Fibroblast of villous mesenchyme (primary cell): ENCODE data around the gene BTC. TPM values are rescaled to one million over a fixed set of nuclear protein-coding genes. Genes with fewer than 3 reads are reported as not detected.

Experiments
- DNase-seq: peaks from one replicate; pipeline ENCODE4 v3.0.0-alpha.2; 2010; ENCODE audit warnings: low read depth
- H3K4me3 ChIP-seq: 2 replicates; pipeline ENCODE4 v1.5.1; 2011; ENCODE audit warnings: low read depth, mild to moderate bottlenecking, low read length
- total RNA-seq: library from RNA; depleted of rRNA; stranded (reverse); fragments of >200 nt; gene quantifications from 2 replicates; pipeline ENCODE4 v1.2.3, GENCODE V29; 2012
- TF ChIP-seq, protein P1 (sequence below): IDR thresholded peaks from 2 replicates; pipeline ENCODE4 v1.5.1; 2012; ENCODE audit warnings: low read depth, mild to moderate bottlenecking, low read length; ENCODE audit not compliant: insufficient read depth

Gene BTC
- total RNA-seq, 1 donor, result 0.43 TPM

GRCh38 chr4:74751856-74752255 lies 42.5 kb downstream of the BTC start:
- no peak overlapping the region for H3K4me3 ChIP-seq
- no peak for DNase-seq
- TF ChIP-seq, protein P1, sequence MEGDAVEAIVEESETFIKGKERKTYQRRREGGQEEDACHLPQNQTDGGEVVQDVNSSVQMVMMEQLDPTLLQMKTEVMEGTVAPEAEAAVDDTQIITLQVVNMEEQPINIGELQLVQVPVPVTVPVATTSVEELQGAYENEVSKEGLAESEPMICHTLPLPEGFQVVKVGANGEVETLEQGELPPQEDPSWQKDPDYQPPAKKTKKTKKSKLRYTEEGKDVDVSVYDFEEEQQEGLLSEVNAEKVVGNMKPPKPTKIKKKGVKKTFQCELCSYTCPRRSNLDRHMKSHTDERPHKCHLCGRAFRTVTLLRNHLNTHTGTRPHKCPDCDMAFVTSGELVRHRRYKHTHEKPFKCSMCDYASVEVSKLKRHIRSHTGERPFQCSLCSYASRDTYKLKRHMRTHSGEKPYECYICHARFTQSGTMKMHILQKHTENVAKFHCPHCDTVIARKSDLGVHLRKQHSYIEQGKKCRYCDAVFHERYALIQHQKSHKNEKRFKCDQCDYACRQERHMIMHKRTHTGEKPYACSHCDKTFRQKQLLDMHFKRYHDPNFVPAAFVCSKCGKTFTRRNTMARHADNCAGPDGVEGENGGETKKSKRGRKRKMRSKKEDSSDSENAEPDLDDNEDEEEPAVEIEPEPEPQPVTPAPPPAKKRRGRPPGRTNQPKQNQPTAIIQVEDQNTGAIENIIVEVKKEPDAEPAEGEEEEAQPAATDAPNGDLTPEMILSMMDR, result no peak

GRCh38 chr4:74751247-74751646 lies 43.1 kb downstream of the BTC start:
- TF ChIP-seq, protein P1, result no peak
- DNase-seq, result no peak

GRCh38 chr4:74742185-74742584 lies 52.1 kb downstream of the BTC start:
- no peak for DNase-seq
- H3K4me3 ChIP-seq, result no peak overlapping the region
- TF ChIP-seq, protein P1, result no peak

More at GRCh38 chr4:74751247-74751646, 43.1 kb downstream of the BTC start:
- H3K4me3 ChIP-seq, result no peak overlapping the region

DNA sequence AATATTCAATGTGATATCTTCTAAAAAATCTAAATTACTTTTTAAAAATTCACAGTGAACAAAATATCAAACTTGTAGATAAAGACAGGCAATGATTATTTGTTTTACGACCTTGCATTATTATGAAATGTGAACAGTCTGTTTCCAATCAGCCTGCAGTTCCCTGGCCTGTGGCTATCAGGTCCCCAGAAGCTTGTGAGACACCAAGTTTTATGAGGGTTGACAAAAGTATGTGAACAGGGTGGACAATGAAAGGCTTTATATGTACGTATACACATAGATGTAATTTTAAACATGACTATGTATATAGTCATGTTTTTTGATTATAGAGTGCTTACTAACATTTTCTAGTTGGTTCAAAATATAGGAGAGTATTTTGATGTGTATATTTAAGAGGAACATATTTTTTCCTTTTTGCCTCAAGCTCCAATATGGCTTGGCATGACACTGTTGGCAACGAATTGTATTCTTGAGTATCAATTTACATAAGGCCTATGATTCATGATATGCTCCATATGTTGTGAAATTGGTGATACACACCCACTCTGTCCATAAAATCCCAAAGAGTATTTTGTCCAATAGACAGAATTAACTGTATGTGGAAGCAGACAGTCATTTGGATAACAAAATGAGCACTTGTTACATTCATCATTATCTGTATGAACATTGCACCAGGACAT lies 55.7 kb downstream of the BTC start:
- TF ChIP-seq, protein P1, result no peak
- DNase-seq, result peak; percentile 8

DNA sequence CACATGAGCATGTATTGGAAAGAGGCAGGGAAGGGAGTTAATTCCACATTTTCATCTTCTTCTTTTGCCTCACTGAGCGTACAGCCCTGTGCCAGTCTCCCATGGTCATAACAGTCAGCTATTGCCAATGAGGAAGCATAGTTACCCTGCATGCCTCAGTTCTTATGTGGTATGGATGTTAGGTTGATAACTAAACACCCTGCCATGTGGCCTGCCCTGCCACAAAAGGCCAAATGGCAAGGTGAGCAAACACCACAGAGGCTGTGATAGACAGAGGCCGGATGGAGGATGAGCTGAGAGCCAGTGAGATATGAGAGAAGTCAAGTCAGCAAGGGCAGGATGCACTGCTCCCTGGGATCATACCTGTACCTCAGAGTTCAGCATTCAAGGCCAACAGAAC lies 59.3 kb downstream of the BTC start:
- TF ChIP-seq, protein P1, result no peak
- no peak for DNase-seq

More for the DNA sequence above, 55.7 kb downstream of the BTC start:
- H3K4me3 ChIP-seq, result no peak overlapping the region

DNA sequence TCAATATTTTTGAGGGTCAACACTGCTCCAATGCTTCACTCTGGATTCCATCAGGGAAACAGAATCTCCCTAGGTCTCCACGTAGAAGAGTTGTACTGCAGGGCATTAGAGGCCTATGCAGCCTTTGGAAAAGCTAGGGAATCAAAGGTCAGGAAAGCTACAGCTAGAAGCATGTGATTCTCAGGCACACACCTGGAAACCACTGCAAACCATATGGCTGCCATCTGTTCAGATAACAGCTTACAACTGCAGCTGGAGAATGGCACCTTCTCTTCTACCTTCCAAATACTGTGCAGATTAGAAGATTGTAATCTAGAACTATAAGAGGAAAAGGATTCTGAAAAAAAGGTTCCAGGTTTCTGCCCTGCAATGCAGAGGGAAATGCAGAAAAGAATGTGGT lies 60.6 kb downstream of the BTC start:
- DNase-seq, result no peak
- TF ChIP-seq, protein P1, result no peak
- no peak overlapping the region for H3K4me3 ChIP-seq

More for the DNA sequence above, 59.3 kb downstream of the BTC start:
- no peak overlapping the region for H3K4me3 ChIP-seq

GRCh38 chr4:74724979-74725378 lies 69.3 kb downstream of the BTC start:
- TF ChIP-seq, protein P1, result no peak
- no peak for DNase-seq
- H3K4me3 ChIP-seq, result no peak overlapping the region
